GM12878 (cell line): ENCODE data around the gene IRX6. TPM values are rescaled to one million over a fixed set of nuclear protein-coding genes. Genes with fewer than 3 reads are reported as not detected.

Source experiments
- ATAC-seq: fragments of 200-7000 bp; cut with Tn5 transposase; 3 replicates; pipeline ENCODE4 v1.9.1; 2020; ENCODE audit warnings: mild to moderate bottlenecking, moderate library complexity
- BruUV-seq: library from RNA; stranded (reverse); fragments of 400-500 nt; replicated peaks from 2 replicates; lab custom pipeline; 2021; lab: Mats Ljungman, UMichigan
- CTCF ChIA-PET: fragments of 300-600 bp; sonication (Branson Sonifier 250); formaldehyde crosslinking; extraction: SDS; loops from one replicate; lab custom pipeline; 2021; ENCODE audit warnings: inconsistent platforms; lab: Yijun Ruan, JAX
- POLR2A ChIA-PET: fragments of 350-600 bp; formaldehyde crosslinking; extraction: SDS; loops from one replicate; lab custom pipeline; 2021; ENCODE audit warnings: inconsistent platforms; lab: Charles Lee
- RAD21 ChIA-PET: fragments of 300-600 bp; sonication (Branson Sonifier 250); formaldehyde crosslinking; loops from one replicate; lab custom pipeline; 2023; ENCODE audit warnings: antibody characterized with exemption; ENCODE audit not compliant: unreplicated experiment; lab: Charles Lee
- SMC1A ChIA-PET: fragments of 300-600 bp; sonication (Branson Sonifier 250); formaldehyde crosslinking; loops from one replicate; lab custom pipeline; 2023; ENCODE audit not compliant: unreplicated experiment, uncharacterized antibody; lab: Charles Lee
- DNase-seq: peaks from one replicate; pipeline ENCODE4 v3.0.0-alpha.2; 2011; ENCODE audit warnings: low read depth, low spot score
- FAIRE-seq: peaks from 3 replicates; lab custom pipeline; 2011; peaks lifted over from hg19 to GRCh38; lab: Jason Lieb, UNC
- H2AFZ ChIP-seq: 2 replicates; pipeline ENCODE4 v1.6.0; 2011; ENCODE audit warnings: low read depth, low read length, control low read depth; ENCODE audit not compliant: control insufficient read depth
- H3K27ac ChIP-seq: 2 replicates; pipeline ENCODE4 v1.5.1; 2011; ENCODE audit warnings: control low read depth; ENCODE audit not compliant: control insufficient read depth, insufficient read depth
- H3K27me3 ChIP-seq, 2 experiments: replicated peaks in 1 of 2; 2 replicates each; pipeline versions ENCODE4 v1.6.0 to v1.6.1; 2011; ENCODE audit warnings: low read length in 1 of 2; ENCODE audit not compliant: control insufficient read depth in 2 of 2, insufficient read depth in 2 of 2
- H3K36me3 ChIP-seq, 2 experiments: 2 replicates each; pipeline ENCODE4 v1.5.1; 2011; ENCODE audit warnings: low read length in 1 of 2; ENCODE audit not compliant: control insufficient read depth in 2 of 2, insufficient read depth in 2 of 2
- H3K4me1 ChIP-seq: 2 replicates; pipeline ENCODE4 v1.6.1; 2011; ENCODE audit warnings: mild to moderate bottlenecking, low read length, moderate library complexity, mixed read lengths; ENCODE audit not compliant: control insufficient read depth, insufficient read depth
- H3K4me2 ChIP-seq: 2 replicates; pipeline ENCODE4 v1.6.0; 2011; ENCODE audit warnings: control low read depth; ENCODE audit not compliant: control insufficient read depth, insufficient read depth
- H3K4me3 ChIP-seq: fragments of 200-600 bp; sonication (generic); 2 replicates; pipeline ENCODE4 v1.5.1; 2016
- H3K79me2 ChIP-seq: 2 replicates; pipeline ENCODE4 v1.6.0; 2011; ENCODE audit warnings: low read length; ENCODE audit not compliant: control insufficient read depth, insufficient read depth
- H3K9ac ChIP-seq: 2 replicates; pipeline ENCODE4 v1.8.0; 2011; ENCODE audit warnings: low read length, control low read depth, mixed read lengths; ENCODE audit not compliant: control insufficient read depth, insufficient read depth
- H3K9me3 ChIP-seq: replicated peaks from 3 replicates; pipeline ENCODE4 v1.5.1; 2011; ENCODE audit warnings: mild to moderate bottlenecking, low read length; ENCODE audit not compliant: control insufficient read depth, insufficient read depth
- H4K20me1 ChIP-seq: 2 replicates; pipeline ENCODE4 v1.6.0; 2011; ENCODE audit not compliant: control insufficient read depth, insufficient read depth
- ATF7 ChIP-seq: fragments of 450-650 bp; IDR thresholded peaks from 2 replicates; pipeline ENCODE4 v1.6.1; 2016; ENCODE audit warnings: low read depth, mild to moderate bottlenecking
- CREM ChIP-seq: IDR thresholded peaks from 2 replicates; pipeline ENCODE4 v1.6.1; 2014; ENCODE audit warnings: antibody characterized with exemption, low read depth
- MYC ChIP-seq: IDR thresholded peaks from 2 replicates; pipeline ENCODE4 v1.6.1; 2011; ENCODE audit warnings: mild to moderate bottlenecking, low read length, moderate library complexity, inconsistent platforms; ENCODE audit not compliant: insufficient read depth, insufficient replicate concordance, insufficient read length, severe bottlenecking
- NR2C2 ChIP-seq: IDR thresholded peaks from 2 replicates; pipeline ENCODE4 v1.6.1; 2011; ENCODE audit warnings: borderline replicate concordance, low read depth; ENCODE audit not compliant: control insufficient read depth, insufficient read length
- POLR2A ChIP-seq: IDR thresholded peaks from 2 replicates; pipeline ENCODE4 v1.6.1; 2011; ENCODE audit warnings: low read depth, mild to moderate bottlenecking, low read length
- STAT1 ChIP-seq: fragments of 450-650 bp; conservative IDR thresholded peaks from 2 replicates; pipeline ENCODE4 v1.6.1; 2014; ENCODE audit warnings: antibody characterized with exemption, mild to moderate bottlenecking
- STAT3 ChIP-seq: IDR thresholded peaks from 2 replicates; pipeline ENCODE4 v1.6.1; 2011; ENCODE audit warnings: low read depth, low read length, improper control_type of control experiment
- ZNF274 ChIP-seq: IDR thresholded peaks from one replicate; pipeline ENCODE4 v1.8.0; 2011; ENCODE audit not compliant: insufficient read length, insufficient read depth
- WGBS: methylation state at CpG from one replicate; pipeline ENCODE4 v1.1.6; 2016; ENCODE audit warnings: low lambda C conversion rate; ENCODE audit not compliant: insufficient replicate concordance, insufficient coverage; ENCODE audit errors: missing lambda C conversion rate; 5-methylcytosine and 5-hydroxymethylcytosine counted together
- in situ Hi-C: fragments of 300-500 bp; cut with MboI; formaldehyde crosslinking; loops from 9 replicates; pipeline ENCODE4 v1.14.3; 2018; ENCODE audit warnings: mixed read lengths
- intact Hi-C: fragments of 100-400 bp; cut with micrococcal nuclease; formaldehyde crosslinking; loops from one replicate; pipeline ENCODE4 v1.14.2; 2022; ENCODE audit not compliant: unreplicated experiment
- polyA plus RNA-seq, 11 experiments: library from polyadenylated mRNA; depleted of rRNA in 4 of 11; unstranded in 6 of 11; stranded (reverse) in 5 of 11; fragments of >200 nt; fragmentation: Nextera tagmentation in 4 of 11; fragmentation: Illumina TruSeq in 1 of 11; extraction: Ambion mirVana in 4 of 11; extraction: Trizol in 1 of 11; gene quantifications; 1 replicate in 1 of 11; 2 replicates in 10 of 11; pipeline versions ENCODE4 v1.2.1 to v1.2.3, GENCODE V29; 2011 to 2016; ENCODE audit warnings: inconsistent platforms in 2 of 11, missing spikeins in 2 of 11, low read depth in 1 of 11
- total RNA-seq, 4 experiments: library from RNA; depleted of rRNA in 3 of 4; stranded (reverse); fragments of >200 nt in 3 of 4; fragmentation: Illumina TruSeq in 1 of 4; extraction: Trizol in 1 of 4; gene quantifications; 2 replicates each; pipeline versions ENCODE4 v1.2.1 to v1.2.3, GENCODE V29; 2013 to 2021
- TF ChIP-seq, protein P1 (sequence below): fragments of 450-650 bp; IDR thresholded peaks from 2 replicates; pipeline ENCODE4 v1.6.1; 2017; ENCODE audit warnings: mild to moderate bottlenecking, moderate library complexity
- TF ChIP-seq, protein P2 (sequence below): IDR thresholded peaks from 2 replicates; pipeline ENCODE4 v1.6.1; 2011; ENCODE audit warnings: borderline replicate concordance, low read depth, mild to moderate bottlenecking, moderate library complexity, low read length; ENCODE audit not compliant: insufficient read depth, poor library complexity, severe bottlenecking
- TF ChIP-seq, protein P3 (sequence below): fragments of 450-650 bp; IDR thresholded peaks from 2 replicates; pipeline ENCODE4 v1.6.1; 2017; ENCODE audit warnings: low read depth, mild to moderate bottlenecking, moderate library complexity
- TF ChIP-seq, protein P4 (sequence below): fragments of 450-650 bp; IDR thresholded peaks from 2 replicates; pipeline ENCODE4 v1.6.1; 2017; ENCODE audit warnings: antibody characterized with exemption, mild to moderate bottlenecking, moderate library complexity
- TF ChIP-seq, protein P5 (sequence below): IDR thresholded peaks from 2 replicates; pipeline ENCODE4 v1.6.1; 2012; ENCODE audit warnings: low read depth, low read length, improper control_type of control experiment

IRX6 gene
- total and polyA plus RNA-seq, 10 of the 15 experiments (the other 5 are each of a cell fraction or from before 2014, with no cell fraction given), result not detected

DNA sequence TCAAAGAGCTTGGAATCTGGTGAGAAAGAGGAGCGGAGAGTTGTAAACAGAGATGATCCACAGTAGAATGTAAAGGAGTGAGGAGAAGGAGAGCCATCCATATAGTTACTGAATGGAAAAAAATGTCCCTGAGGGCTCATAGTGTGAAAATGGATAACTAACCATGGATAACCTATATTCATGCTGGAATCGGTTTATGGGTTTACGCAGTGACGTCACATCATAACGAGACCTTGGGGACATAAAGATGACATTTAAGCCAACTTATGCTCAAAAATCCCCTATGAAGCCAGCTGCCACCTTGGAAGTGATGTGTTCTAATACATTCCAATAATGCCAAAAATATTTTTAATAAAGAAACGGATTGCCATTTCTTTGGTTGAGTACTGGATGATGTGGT lies 22.5 kb downstream of the IRX6 start:
- H3K4me3 ChIP-seq, result no peak overlapping the region
- ATAC-seq, result no peak
- no peaks in the 10 kb centered on the region for H3K36me3 ChIP-seq
- H3K9ac ChIP-seq, result no peak overlapping the region
- H3K79me2 ChIP-seq, result no peaks in the 10 kb centered on the region
- H2AFZ ChIP-seq, result no peak overlapping the region
- FAIRE-seq, result no peak
- H3K27ac ChIP-seq, result no peak overlapping the region
- intact Hi-C loops (no loop called here), in situ Hi-C loops (no loop called here)
- H3K27me3 ChIP-seq, result no peaks in the 10 kb centered on the region
- POLR2A ChIA-PET, result no interaction called here
- no peaks in the 10 kb centered on the region for H3K4me1 ChIP-seq
- no peak for DNase-seq
- no TSS peak for BruUV-seq
- no peaks in the 10 kb centered on the region for H3K9me3 ChIP-seq
- WGBS, result 59% methylated on average over 6 of the region's 6 CpGs
- RAD21 ChIA-PET, result no interaction called here
- no peak overlapping the region for H3K4me2 ChIP-seq
- CTCF ChIA-PET, result no interaction called here
- H4K20me1 ChIP-seq, result no peaks in the 10 kb centered on the region
- SMC1A ChIA-PET, result no interaction called here
- TF ChIP-seq POLR2A (no peak), STAT3 (no peak), NR2C2 (no peak), ZNF274 (no peak), ATF7 (no peak), MYC (no peak), CREM (no peak), STAT1 (no peak)
- TF ChIP-seq, protein P1, sequence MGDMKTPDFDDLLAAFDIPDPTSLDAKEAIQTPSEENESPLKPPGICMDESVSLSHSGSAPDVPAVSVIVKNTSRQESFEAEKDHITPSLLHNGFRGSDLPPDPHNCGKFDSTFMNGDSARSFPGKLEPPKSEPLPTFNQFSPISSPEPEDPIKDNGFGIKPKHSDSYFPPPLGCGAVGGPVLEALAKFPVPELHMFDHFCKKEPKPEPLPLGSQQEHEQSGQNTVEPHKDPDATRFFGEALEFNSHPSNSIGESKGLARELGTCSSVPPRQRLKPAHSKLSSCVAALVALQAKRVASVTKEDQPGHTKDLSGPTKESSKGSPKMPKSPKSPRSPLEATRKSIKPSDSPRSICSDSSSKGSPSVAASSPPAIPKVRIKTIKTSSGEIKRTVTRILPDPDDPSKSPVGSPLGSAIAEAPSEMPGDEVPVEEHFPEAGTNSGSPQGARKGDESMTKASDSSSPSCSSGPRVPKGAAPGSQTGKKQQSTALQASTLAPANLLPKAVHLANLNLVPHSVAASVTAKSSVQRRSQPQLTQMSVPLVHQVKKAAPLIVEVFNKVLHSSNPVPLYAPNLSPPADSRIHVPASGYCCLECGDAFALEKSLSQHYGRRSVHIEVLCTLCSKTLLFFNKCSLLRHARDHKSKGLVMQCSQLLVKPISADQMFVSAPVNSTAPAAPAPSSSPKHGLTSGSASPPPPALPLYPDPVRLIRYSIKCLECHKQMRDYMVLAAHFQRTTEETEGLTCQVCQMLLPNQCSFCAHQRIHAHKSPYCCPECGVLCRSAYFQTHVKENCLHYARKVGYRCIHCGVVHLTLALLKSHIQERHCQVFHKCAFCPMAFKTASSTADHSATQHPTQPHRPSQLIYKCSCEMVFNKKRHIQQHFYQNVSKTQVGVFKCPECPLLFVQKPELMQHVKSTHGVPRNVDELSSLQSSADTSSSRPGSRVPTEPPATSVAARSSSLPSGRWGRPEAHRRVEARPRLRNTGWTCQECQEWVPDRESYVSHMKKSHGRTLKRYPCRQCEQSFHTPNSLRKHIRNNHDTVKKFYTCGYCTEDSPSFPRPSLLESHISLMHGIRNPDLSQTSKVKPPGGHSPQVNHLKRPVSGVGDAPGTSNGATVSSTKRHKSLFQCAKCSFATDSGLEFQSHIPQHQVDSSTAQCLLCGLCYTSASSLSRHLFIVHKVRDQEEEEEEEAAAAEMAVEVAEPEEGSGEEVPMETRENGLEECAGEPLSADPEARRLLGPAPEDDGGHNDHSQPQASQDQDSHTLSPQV, result no peak
- TF ChIP-seq, protein P2, sequence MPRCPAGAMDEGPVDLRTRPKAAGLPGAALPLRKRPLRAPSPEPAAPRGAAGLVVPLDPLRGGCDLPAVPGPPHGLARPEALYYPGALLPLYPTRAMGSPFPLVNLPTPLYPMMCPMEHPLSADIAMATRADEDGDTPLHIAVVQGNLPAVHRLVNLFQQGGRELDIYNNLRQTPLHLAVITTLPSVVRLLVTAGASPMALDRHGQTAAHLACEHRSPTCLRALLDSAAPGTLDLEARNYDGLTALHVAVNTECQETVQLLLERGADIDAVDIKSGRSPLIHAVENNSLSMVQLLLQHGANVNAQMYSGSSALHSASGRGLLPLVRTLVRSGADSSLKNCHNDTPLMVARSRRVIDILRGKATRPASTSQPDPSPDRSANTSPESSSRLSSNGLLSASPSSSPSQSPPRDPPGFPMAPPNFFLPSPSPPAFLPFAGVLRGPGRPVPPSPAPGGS, result no peak
- TF ChIP-seq, protein P3, sequence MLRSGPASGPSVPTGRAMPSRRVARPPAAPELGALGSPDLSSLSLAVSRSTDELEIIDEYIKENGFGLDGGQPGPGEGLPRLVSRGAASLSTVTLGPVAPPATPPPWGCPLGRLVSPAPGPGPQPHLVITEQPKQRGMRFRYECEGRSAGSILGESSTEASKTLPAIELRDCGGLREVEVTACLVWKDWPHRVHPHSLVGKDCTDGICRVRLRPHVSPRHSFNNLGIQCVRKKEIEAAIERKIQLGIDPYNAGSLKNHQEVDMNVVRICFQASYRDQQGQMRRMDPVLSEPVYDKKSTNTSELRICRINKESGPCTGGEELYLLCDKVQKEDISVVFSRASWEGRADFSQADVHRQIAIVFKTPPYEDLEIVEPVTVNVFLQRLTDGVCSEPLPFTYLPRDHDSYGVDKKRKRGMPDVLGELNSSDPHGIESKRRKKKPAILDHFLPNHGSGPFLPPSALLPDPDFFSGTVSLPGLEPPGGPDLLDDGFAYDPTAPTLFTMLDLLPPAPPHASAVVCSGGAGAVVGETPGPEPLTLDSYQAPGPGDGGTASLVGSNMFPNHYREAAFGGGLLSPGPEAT, result no peak
- TF ChIP-seq, protein P4, sequence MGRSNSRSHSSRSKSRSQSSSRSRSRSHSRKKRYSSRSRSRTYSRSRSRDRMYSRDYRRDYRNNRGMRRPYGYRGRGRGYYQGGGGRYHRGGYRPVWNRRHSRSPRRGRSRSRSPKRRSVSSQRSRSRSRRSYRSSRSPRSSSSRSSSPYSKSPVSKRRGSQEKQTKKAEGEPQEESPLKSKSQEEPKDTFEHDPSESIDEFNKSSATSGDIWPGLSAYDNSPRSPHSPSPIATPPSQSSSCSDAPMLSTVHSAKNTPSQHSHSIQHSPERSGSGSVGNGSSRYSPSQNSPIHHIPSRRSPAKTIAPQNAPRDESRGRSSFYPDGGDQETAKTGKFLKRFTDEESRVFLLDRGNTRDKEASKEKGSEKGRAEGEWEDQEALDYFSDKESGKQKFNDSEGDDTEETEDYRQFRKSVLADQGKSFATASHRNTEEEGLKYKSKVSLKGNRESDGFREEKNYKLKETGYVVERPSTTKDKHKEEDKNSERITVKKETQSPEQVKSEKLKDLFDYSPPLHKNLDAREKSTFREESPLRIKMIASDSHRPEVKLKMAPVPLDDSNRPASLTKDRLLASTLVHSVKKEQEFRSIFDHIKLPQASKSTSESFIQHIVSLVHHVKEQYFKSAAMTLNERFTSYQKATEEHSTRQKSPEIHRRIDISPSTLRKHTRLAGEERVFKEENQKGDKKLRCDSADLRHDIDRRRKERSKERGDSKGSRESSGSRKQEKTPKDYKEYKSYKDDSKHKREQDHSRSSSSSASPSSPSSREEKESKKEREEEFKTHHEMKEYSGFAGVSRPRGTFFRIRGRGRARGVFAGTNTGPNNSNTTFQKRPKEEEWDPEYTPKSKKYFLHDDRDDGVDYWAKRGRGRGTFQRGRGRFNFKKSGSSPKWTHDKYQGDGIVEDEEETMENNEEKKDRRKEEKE, result no peak
- TF ChIP-seq, protein P5, sequence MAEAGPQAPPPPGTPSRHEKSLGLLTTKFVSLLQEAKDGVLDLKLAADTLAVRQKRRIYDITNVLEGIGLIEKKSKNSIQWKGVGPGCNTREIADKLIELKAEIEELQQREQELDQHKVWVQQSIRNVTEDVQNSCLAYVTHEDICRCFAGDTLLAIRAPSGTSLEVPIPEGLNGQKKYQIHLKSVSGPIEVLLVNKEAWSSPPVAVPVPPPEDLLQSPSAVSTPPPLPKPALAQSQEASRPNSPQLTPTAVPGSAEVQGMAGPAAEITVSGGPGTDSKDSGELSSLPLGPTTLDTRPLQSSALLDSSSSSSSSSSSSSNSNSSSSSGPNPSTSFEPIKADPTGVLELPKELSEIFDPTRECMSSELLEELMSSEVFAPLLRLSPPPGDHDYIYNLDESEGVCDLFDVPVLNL, result no peak
